ENCODE results near the gene PRKG1. TPM values are rescaled to one million over a fixed set of nuclear protein-coding genes. Genes with fewer than 3 reads are reported as not detected.

Gene PRKG1
- total and polyA plus RNA-seq, 4 donors: 0.46 to 5.1 (median 1.5) TPM

DNA sequence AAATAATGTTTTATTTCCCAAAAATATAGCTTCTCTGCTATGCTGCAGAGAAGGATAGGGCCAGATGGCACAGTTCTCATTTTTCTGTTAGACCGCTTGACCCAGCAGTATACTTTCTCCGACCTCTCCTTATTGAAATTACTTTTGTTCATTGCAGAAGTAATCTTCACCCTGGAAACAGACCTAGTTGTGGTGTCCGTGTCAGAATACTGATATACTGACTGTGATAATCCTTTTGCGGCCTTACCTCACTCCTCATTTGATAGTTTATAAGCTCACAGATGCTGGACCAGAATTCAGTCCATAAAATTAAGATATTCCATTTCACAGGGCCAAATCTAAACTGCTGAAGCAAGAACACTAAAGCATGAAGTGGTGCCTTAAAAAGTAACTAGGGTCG is 979.2 kb downstream of the PRKG1 start:
- Histone ChIP-seq H3K4me3 (ENCODE audit: low read depth in 1 of 3, low read length in 3 of 3) (no peak overlapping the region), H3K4me1 (ENCODE audit: control insufficient read depth in 4 of 4, insufficient read depth in 4 of 4, low read length in 3 of 4) (no peaks in the 10 kb centered on the region), H3K9me3 (ENCODE audit: control insufficient read depth in 4 of 4, low read length in 3 of 4) (no peaks in the 10 kb centered on the region), H3K9ac (ENCODE audit: low read depth in 1 of 2, low read length in 2 of 2) (no peak overlapping the region), H3K27ac (ENCODE audit: low read depth in 1 of 2, low read length in 2 of 2) (no peak overlapping the region), H3K27me3 (ENCODE audit: control insufficient read depth in 4 of 4, insufficient read depth in 4 of 4, low read length in 3 of 4) (no peaks in the 10 kb centered on the region), H3K36me3 (ENCODE audit: control insufficient read depth in 4 of 4, insufficient read depth in 3 of 4, low read depth in 1 of 4, low read length in 3 of 4) (no peaks in the 10 kb centered on the region)
- WGBS: 82% methylated on average over 5 of the region's 5 CpGs
- TF ChIP-seq RAD21 (IDR thresholded peaks at IDR 0.05) (no peak), TAF1 (conservative IDR thresholded peaks at IDR 0.05) (no peak), SP1 (IDR thresholded peaks at IDR 0.05) (no peak), JUND (IDR thresholded peaks at IDR 0.05) (no peak), FOXA2 (IDR thresholded peaks at IDR 0.05) (no peak), EGR1 (IDR thresholded peaks at IDR 0.05; ENCODE audit: low read depth in 2 of 2) (no peak), YY1 (IDR thresholded peaks at IDR 0.05) (no peak)
- TF ChIP-seq, protein P1, sequence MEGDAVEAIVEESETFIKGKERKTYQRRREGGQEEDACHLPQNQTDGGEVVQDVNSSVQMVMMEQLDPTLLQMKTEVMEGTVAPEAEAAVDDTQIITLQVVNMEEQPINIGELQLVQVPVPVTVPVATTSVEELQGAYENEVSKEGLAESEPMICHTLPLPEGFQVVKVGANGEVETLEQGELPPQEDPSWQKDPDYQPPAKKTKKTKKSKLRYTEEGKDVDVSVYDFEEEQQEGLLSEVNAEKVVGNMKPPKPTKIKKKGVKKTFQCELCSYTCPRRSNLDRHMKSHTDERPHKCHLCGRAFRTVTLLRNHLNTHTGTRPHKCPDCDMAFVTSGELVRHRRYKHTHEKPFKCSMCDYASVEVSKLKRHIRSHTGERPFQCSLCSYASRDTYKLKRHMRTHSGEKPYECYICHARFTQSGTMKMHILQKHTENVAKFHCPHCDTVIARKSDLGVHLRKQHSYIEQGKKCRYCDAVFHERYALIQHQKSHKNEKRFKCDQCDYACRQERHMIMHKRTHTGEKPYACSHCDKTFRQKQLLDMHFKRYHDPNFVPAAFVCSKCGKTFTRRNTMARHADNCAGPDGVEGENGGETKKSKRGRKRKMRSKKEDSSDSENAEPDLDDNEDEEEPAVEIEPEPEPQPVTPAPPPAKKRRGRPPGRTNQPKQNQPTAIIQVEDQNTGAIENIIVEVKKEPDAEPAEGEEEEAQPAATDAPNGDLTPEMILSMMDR (IDR thresholded peaks at IDR 0.05; ENCODE audit: low read depth, low read length, missing input control): no peak
- no peak for DNase-seq (ENCODE audit: low spot score)

DNA sequence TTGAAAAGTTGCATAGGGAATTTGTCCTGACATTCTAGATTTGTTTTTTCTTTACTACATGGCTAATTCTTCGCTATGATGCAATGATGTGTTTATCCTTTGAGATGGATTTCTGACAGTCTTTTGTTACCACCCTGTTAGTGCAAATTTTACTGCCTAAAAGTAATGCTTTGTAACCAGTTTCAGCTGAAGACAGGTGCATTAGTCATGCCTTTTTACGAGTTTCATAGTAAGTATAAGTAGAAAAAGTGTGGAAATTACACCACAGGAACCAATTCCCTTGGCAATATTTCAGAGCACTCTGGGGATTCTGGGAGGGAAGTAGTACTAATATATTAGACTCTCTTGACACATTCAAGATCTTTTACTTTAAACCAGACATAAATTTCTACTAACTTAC is 982.0 kb downstream of the PRKG1 start:
- TF ChIP-seq RXRA (IDR thresholded peaks at IDR 0.05): no peak
- TF ChIP-seq GABPA (IDR thresholded peaks at IDR 0.05 in 1 of 2, conservative IDR thresholded peaks at IDR 0.05 in 1 of 2): no peak
- no peak for TF ChIP-seq NR2F2 (IDR thresholded peaks at IDR 0.05)
- TF ChIP-seq ZBTB33 (IDR thresholded peaks at IDR 0.05): no peak
- TF ChIP-seq RAD21 (IDR thresholded peaks at IDR 0.05): no peak
- no peak for TF ChIP-seq HNF4G (IDR thresholded peaks at IDR 0.05)
- no peak for TF ChIP-seq HNF4A (conservative IDR thresholded peaks at IDR 0.05)
- no peak for DNase-seq (ENCODE audit: low spot score)
- 77% methylated on average over 2 of the region's 2 CpGs for WGBS
- no peaks in the 10 kb centered on the region for H3K4me1 ChIP-seq (ENCODE audit: control insufficient read depth in 4 of 4, insufficient read depth in 4 of 4, low read length in 3 of 4)
- H3K4me3 ChIP-seq (ENCODE audit: low read depth in 1 of 3, low read length in 3 of 3): no peak overlapping the region
- H3K9ac ChIP-seq (ENCODE audit: low read depth in 1 of 2, low read length in 2 of 2): no peak overlapping the region
- H3K27ac ChIP-seq (ENCODE audit: low read depth in 1 of 2, low read length in 2 of 2): no peak overlapping the region
- H3K9me3 ChIP-seq (ENCODE audit: control insufficient read depth in 4 of 4, low read length in 3 of 4): no peaks in the 10 kb centered on the region
- no peaks in the 10 kb centered on the region for H3K36me3 ChIP-seq (ENCODE audit: control insufficient read depth in 4 of 4, insufficient read depth in 3 of 4, low read depth in 1 of 4, low read length in 3 of 4)
- no peaks in the 10 kb centered on the region for H3K27me3 ChIP-seq (ENCODE audit: control insufficient read depth in 4 of 4, insufficient read depth in 4 of 4, low read length in 3 of 4)

DNA sequence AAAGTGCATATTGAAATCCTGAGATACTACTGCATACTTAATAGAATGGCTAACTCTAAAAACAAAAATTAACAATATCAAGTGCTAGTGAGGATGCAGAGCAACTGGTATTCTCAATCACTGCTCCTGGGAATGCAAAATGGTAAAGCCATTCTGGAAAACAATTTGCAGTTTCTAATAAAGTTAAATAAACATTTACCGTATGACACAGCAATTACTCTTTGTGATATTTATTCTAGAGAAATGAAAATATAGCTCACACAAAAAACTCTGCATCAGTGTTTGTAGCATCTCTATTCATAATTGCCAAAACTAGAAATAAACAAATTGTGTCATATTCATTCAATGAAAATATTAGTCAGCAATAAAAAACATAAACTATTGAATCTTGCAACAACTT is 984.8 kb downstream of the PRKG1 start:
- DNase-seq (ENCODE audit: low spot score): no peak
- Histone ChIP-seq H3K4me3 (ENCODE audit: low read depth in 1 of 3, low read length in 3 of 3) (no peak overlapping the region), H3K9me3 (ENCODE audit: control insufficient read depth in 4 of 4, low read length in 3 of 4) (no peaks in the 10 kb centered on the region), H3K36me3 (ENCODE audit: control insufficient read depth in 4 of 4, insufficient read depth in 3 of 4, low read depth in 1 of 4, low read length in 3 of 4) (no peaks in the 10 kb centered on the region), H3K9ac (ENCODE audit: low read depth in 1 of 2, low read length in 2 of 2) (no peak overlapping the region), H3K27me3 (ENCODE audit: control insufficient read depth in 4 of 4, insufficient read depth in 4 of 4, low read length in 3 of 4) (no peaks in the 10 kb centered on the region), H3K27ac (ENCODE audit: low read depth in 1 of 2, low read length in 2 of 2) (no peak overlapping the region), H3K4me1 (ENCODE audit: control insufficient read depth in 4 of 4, insufficient read depth in 4 of 4, low read length in 3 of 4) (no peaks in the 10 kb centered on the region)
- WGBS: 86% methylated on average over 1 of the region's 1 CpG
- TF ChIP-seq GABPA (IDR thresholded peaks at IDR 0.05 in 1 of 2, conservative IDR thresholded peaks at IDR 0.05 in 1 of 2) (no peak), RXRA (IDR thresholded peaks at IDR 0.05) (no peak)
